HG03045 (cell line): ENCODE measurements around the gene TGIF2.
"Not testable (repeated sequence)": the region's sequence is repeated elsewhere in the genome, so short reads cannot be mapped to it uniquely, and the experiment has no call there.

ENCODE experiments used
- ATAC-seq: cut with Tn5 transposase; IDR thresholded peaks from one replicate; pipeline ENCODE4 v1.9.1; 2021; ENCODE audit warnings: mild to moderate bottlenecking, moderate library complexity; ENCODE audit not compliant: unreplicated experiment

The TGIF2 gene

DNA sequence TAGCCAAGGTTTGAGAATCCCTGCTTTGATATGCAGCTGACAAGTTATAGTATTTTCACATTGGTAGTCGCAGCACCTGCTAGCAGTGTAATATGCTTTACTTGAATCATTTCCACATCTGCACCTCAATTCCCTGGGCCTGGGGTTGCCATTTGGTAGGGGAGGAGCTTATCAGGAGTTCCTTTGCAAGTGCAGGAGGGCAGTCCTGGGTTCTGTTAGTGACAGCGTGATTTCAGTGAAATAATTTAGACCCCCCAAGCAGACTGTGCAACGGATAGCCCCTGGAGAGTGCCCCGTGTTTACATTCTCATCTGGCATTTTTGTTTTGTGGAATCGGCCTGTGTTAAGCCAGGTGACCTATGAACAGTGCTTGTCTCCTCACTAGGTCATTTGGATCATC is 38.2 kb downstream of the TGIF2 start:
- ATAC-seq = no peak

DNA sequence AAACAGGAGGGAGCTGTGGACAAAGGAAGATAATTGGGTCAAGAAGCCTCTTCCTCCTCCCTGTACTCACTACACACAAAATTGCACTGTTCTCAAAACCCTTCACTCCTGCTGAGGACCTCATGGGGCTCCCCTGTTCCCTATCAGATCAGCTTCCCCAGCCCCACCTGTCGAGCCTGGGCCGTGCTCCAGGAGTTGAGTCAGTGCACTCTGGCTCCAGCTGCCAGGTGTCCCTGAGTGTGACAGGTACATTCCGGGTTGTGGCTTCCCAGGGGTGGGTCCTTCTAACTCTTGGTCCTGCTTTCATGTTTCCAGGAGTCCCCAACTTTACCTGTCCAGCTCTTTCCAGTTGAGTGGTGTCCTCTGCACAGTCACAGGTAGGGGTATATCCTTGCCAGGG is 40.6 kb downstream of the TGIF2 start:
- ATAC-seq = no peak

DNA sequence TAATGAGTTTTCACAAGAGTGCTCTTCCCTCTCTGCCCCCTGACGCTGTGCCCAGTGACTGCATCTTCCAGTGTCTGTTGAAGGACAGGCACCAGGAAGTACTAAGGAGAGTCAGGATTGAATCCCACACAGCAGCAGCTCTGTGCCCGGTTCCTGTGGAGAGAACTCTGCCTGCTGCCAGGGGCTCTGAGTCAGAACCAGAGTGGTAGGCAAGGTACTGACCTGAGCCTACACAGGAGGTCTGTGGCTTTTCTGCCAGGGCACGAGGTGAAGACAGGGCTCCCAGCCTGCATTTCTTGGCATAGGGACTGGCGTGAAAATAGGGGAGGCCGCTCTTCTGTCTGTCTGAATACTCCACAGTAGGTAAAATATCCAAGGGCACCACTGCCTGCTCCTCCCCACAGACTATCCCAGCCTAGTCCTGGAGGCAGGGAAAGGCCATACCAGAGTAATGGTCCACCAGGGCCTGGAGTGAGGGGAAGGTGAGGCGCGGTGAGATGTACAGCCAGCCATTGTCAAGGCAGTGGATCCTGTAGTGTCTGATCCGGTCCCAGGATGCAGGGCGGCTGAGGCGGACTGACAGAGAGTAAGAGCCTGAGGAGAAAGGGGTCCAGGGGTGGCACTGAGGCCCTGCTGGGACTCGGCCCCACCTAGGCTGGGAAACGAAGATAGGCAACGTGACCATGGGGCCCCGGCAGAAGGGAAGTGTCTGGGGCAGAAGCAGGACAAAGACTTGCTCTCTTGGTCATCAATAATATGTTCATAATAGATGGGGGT is 41.6 kb downstream of the TGIF2 start:
- no peak for ATAC-seq

DNA sequence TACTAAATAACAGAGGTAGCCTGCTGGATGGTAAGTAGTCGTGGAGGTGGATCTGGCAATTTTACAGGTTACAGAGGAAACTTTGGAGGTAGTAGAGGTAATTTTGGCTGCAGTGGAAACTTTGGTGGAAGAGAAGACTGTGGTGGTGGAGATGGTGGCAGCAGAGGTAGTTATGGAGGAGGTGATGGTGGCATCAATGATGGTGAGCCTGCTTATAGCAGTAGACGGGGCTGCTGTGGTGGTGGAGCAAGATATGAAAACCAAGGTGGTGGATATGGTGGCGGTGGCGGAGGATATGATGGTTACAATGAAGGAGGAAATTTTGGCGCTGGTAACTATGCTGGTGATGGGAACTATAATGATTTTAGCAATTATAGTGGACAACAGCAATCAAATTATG is 47.5 kb downstream of the TGIF2 start:
- ATAC-seq = no peak

DNA sequence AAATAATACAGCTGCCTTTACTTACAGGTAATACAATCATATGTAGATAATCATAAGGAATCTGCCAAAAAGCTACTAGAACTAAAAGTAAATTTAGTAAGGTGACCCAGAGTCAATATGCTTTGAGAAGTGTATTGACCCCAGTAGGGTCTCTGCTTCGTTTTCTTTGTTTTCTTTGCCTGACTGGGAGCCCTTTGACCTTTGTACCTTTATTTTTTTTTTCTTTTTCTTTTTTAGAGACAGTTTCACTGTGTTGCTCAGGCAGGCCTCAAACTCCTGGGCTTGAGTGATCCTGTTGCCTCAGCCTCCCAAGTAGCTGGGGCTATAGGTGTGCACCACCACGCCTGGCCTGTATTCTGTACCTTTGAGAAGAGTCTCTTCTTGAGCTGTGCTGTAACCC is 50.0 kb downstream of the TGIF2 start:
- ATAC-seq = no peak

DNA sequence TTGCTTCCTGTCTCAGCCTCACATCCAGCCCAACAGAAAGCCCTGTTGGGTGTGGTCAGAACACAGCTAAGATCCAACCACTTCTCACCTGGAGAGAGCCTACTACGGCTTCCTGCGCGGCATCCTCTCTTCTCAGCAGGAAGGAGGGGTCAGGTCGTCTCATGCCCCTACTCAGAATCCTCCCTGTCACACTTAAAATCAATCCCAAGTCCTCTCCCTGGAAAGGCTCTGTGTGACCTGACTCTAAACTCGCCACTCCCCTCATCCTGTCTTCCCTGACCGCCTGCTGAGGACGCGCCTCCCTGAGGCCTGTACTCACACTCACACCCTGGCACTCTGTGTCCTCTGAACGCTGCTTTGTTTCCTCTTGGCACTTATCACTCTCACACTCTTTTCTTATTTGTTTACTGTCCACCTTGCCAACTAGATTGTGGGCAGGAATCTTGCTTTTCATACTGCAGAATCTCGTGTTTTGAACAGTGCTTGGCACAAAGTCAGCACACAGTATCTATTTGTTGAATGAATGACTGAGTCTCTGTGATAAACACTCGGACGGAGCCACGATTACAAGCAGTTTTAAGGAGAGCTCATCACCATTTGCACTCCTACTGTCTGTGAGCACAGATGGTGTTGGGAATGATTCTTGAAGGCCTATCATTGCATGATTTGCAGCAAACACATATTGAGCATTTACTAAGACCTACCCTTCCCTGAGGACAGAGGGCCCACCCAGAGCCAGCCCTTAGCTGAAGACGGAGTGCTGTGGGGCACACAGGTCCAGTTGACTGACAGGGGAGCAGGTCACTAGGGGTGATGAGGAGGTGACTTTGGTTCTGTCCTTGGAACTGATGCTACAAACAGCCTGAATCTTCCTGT is 50.9 kb downstream of the TGIF2 start:
- ATAC-seq = no peak

DNA sequence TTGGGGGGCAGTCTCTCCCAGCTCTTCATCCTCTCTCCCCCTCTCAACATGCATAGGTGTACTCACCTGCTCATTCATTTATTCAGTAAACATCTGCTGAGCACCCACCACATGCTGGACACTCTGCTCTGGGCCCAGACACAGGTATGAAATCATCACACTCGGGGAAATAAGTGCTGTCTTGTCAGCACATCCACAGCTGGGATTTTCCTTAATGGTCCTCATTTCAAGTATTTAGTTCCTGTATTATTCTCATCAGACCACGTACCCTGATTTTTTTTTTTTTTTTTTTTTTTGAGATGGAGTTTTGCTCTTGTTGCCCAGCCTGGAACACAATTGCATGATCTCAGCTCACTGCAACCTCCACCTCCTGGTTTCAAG is 51.5 kb downstream of the TGIF2 start:
- ATAC-seq = no peak

DNA sequence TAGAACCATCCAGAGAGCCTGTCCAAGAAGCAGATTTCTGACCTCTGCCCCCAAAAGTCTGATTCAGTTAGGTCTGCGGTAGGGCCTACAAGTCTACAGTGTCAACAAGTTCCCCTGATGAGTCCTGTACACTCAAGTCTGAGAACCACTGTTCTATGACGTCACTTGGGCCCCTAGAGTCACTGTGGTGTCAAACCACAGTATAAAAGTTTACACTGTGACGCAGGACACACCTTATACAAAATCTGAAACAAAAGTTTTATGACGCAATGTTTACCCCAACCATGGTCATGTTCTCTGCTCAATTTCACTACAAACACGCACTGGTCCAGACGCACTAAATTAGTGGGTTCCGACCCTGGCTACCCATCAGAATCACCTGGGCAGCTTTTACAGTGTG is 54.7 kb downstream of the TGIF2 start:
- ATAC-seq = no peak

DNA sequence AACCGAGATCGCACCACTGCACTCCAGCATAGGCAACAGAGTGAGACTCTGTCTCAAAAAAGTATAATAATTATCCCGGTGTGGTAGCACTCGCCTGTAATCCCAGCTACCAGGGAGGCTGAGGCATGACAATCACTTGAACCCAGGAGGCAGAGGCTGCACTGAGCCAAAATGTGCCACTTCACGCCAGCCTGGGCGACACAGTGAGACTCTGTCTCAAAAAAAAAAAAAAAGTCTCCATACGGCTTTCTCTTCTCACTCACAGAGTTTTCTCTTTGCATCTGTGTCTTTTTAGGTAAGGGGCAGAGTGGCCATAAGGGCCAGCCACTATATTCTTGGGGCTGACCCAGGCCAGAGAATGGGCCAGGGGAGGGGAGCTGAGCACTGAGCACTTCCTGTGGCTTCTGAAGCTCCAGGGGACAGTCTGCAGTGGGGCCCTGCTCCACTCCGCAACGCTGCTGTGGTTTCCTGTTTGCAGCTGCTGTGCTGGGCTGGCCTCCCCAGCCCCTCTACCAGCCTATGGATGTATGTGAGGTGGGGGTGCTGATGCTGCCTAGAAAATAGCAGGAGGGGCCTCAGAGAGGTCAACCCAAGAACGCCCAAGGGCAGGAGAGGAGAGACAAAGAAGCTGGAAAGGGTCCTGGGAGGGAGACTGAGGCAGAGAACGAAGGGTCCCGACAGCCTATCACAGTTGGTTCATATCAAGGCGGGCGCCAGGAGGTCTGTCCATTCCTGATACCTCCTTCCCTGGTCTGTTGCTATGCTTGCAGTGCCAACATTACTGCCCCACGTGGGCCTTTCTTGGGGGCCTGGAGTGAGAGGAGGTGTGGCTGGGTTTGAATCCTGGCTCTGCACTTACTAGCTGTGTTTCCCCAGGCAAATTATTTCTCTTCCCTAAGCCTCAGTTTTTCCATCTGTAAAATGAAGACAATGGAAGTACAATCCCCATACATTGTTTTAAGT is 56.6 kb downstream of the TGIF2 start:
- no peak for ATAC-seq

DNA sequence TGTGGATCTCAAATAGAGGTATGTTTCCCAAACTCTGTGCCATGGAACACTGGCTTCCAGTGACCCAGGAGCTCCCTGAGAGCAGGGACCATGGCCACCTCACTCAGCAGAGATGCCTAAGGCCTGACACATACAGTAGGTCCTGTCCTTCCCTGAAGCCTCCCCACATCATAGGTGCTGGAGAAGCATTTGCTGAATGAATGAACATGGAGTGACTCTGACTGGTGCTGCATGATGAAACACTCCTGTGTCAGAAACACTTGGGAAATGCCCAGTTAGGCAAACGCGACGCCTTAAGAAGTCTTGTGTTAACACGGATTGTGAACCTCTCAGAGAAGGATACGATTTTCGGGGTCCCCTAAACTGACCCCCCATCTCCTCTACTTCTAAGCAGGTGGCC is 58.2 kb downstream of the TGIF2 start:
- ATAC-seq = no peak

DNA sequence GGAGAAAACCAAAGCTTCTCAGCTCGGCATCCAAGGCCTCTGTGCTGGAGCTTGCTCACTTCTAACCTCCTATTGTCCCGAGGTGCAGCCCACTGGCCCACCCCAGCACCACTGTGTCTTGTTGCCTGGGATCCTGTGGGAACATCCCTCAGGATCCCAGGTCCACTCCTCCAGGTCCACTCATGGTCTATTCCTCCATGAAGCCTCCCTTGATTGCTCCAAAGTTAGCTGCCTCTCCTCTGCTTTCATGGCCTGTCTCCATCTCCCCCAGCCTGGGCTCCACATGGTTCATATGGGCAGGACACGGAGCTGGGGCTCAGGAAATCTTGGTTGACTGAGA is 58.7 kb downstream of the TGIF2 start:
- ATAC-seq = no peak

DNA sequence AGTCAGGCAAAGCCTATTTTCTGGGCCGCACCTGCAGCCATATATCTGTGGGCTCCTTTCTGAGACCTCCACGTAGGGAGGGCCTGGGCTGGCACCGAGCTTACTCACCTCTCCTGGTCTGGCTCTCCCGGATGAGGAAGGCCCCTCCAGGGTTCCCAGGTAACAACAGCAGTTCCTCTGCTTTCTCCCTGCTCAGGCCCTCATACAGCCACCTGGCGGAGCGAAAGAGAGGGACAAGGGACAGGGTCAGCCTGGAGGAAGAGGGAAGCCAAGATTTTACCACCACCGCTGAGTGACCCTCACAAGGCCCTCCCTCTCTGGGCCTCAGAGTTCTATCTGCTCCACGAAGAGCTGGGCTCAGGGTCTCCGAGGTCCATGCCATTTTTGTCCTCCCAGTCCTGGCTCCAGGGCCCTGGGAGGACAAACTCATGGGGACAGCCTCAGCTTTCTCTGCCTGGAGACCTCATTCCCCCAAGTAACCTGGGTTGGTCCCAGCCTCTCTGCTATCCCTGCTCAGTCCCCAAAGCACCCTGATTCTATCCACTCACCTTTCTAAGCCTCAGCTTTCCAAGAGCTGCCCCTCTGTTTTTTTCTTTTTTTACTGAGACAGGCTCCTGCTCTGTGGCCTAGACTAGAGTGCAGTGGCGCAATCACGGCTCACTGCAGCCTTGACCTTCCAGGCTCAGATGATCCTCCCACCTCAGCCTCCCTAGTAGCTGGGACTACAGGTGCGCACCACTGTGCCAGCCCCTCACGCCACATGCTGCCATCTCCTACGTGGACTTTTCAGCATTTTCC is 59.3 kb downstream of the TGIF2 start:
- ATAC-seq = no peak

DNA sequence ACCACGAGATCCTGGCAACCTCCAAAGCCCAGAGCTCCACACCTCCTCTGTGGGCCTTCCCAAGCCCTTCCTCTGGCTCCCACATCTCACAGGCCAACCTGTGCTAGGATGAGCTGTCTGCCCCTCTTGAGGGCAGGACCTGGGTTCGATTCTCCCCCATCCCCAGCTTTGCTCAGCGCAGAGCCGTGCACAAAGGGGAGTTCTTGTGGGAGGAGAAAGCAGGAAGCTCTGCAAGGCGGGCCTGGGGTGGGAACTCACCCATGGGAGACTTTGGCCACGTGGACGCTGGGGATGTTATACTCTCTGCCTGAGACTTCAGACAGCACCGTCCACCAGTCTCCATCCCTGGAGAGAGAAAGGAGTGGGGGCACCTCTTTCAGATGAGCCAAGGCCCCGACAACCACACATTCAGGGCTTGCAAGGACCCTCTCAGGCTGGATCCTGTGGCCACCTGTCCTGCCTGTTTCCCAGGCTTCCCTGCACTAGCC is 59.9 kb downstream of the TGIF2 start:
- ATAC-seq = no peak

DNA sequence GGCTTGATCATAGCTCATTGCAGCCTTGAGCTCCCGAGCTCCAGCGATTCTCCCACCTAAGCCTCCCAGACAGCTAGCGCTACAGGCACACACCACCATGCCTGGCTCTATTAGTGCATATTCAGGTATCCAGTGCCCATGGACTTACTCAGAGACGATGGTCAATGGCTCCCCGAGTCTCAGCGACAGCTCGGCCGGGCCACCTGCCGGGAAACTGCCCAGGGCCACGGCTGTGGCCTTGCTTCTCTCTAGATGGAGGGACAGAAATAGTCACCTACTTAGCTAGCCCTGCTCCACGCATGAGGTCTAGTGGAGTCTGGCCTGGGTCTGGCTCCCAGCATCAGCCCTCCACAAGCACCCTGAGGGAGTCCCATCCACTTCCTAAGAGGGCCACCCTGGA is 60.9 kb downstream of the TGIF2 start:
- no peak for ATAC-seq

DNA sequence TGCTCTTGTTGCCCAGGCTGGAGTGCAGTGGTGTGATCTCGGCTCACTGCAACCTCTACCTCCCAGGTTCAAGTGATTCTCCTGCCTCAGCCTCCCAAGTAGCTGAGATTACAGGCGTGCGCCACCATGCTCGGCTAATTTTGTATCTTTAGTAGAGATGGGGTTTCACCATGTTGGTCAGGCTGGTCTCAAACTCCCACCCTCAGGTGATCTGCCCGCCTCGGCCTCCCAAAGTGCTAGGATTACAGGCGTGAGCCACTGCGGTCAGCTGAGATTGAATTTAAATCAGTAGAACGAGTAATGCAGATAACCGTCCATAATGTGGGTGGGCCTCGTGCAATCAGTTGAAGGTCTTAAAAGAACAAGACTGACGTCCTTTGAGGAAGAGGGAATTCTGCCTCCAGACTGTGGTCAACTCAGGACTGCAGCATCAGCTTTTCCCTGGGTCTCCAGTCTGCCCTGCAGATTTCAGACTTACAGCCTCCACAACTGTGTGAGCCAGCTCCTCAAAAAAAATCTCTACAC is 65.5 kb downstream of the TGIF2 start:
- ATAC-seq = not testable (repeated sequence)

DNA sequence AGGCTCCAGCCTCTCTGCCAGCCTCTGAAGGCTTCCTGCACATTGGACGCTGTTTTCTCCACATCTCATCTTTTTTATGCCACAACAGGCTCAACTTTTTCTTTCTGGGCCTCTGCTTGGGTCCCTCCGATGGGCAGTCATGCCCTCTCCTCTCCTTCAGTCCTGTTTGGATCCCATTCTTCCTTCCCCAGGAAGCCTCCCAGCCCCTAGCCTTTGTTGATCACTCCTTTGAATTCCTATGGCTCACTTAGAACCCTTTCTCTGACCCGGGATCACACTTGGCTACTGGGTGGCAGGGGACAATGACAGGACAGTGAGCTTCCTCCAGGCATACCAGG is 68.1 kb downstream of the TGIF2 start:
- no peak for ATAC-seq

DNA sequence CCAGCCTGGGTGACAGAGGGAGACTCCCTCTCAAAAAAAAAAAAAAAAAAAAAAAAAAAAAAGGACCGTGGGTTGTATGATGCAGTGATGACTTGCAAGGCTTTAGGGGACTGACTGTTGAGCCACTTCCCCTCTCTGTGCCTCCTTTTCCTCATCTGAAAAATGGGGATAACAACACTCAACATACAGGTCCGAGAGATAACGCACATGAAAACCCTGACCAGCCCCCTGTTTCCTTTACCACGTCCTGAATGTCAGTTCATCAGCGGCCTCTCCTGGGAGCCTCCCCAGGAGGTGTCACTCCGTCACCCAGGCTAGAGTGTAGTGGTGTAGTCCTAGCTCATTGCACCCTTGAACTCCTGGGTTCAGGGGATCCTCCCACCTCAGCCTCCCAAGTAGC is 68.7 kb downstream of the TGIF2 start:
- no peak for ATAC-seq
